A549 (cell line): ENCODE results near the gene C19orf67. TPM values are rescaled to one million over a fixed set of nuclear protein-coding genes. Genes with fewer than 3 reads are reported as not detected.

ENCODE experiments used
- ATAC-seq, 2 experiments: fragments of 200-7000 bp in 1 of 2; fragments of >200 bp in 1 of 2; cut with Nextera tagmentation in 1 of 2; cut with Tn5 transposase in 1 of 2; 3 replicates each; pipeline versions ENCODE4 v1.8.0 to v1.9.1; 2018 to 2020; ENCODE audit warnings: mild to moderate bottlenecking in 1 of 2, moderate library complexity in 1 of 2
- CTCF ChIA-PET: fragments of 300-600 bp; sonication (Branson Sonifier 250); formaldehyde crosslinking; extraction: SDS; loops from one replicate; lab custom pipeline; 2021; ENCODE audit warnings: antibody characterized with exemption, inconsistent platforms; lab: Yijun Ruan, JAX
- POLR2A ChIA-PET: fragments of 350-600 bp; formaldehyde crosslinking; extraction: SDS; loops from one replicate; lab custom pipeline; 2021; ENCODE audit warnings: antibody characterized with exemption, inconsistent platforms; lab: Yijun Ruan, JAX
- DNase-seq, 2 experiments: peaks; one replicate each; pipeline versions ENCODE4 v3.0.0 to v3.0.0-alpha.2; 2011 to 2016; ENCODE audit warnings: low read depth in 1 of 2, low spot score in 1 of 2
- FAIRE-seq: peaks from 2 replicates; lab custom pipeline; 2011; peaks lifted over from hg19 to GRCh38; lab: Jason Lieb, UNC
- H3K27ac ChIP-seq, 2 experiments: fragments of >200 bp; sonication (Bioruptor Twin); formaldehyde crosslinking; 3 replicates each; pipeline ENCODE4 v1.5.1; 2016 to 2017
- H3K4me1 ChIP-seq: fragments of >200 bp; sonication (Bioruptor Twin); formaldehyde crosslinking; 3 replicates; pipeline ENCODE4 v1.6.1; 2016
- H3K4me2 ChIP-seq: fragments of >200 bp; sonication (Bioruptor Twin); formaldehyde crosslinking; 3 replicates; pipeline ENCODE4 v1.6.1; 2016
- H3K4me3 ChIP-seq: fragments of >200 bp; sonication (Bioruptor Twin); formaldehyde crosslinking; 3 replicates; pipeline ENCODE4 v1.5.1; 2016
- H3K9me3 ChIP-seq: fragments of >200 bp; sonication (Bioruptor Twin); formaldehyde crosslinking; 3 replicates; pipeline ENCODE4 v1.6.1; 2016
- CBX2 ChIP-seq: fragments of 200-600 bp; sonication (generic); IDR thresholded peaks from 2 replicates; pipeline ENCODE4 v1.6.1; 2016; ENCODE audit warnings: low read depth, mild to moderate bottlenecking, borderline replicate concordance
- CHD2 ChIP-seq: fragments of 150-350 bp; IDR thresholded peaks from 2 replicates; pipeline ENCODE4 v1.6.1; 2014; ENCODE audit warnings: low read length; ENCODE audit not compliant: partially characterized antibody
- CTCF ChIP-seq: fragments of >200 bp; sonication (Bioruptor Twin); formaldehyde crosslinking; IDR thresholded peaks from 3 replicates; pipeline ENCODE4 v1.5.1; 2016
- EP300 ChIP-seq, 2 experiments: fragments of >200 bp; sonication (Bioruptor Twin); formaldehyde crosslinking; IDR thresholded peaks; 2 replicates in 1 of 2; 3 replicates in 1 of 2; pipeline ENCODE4 v1.6.1; 2016 to 2017
- ESRRA ChIP-seq: fragments of 150-350 bp; IDR thresholded peaks from 2 replicates; pipeline ENCODE4 v1.6.1; 2014; ENCODE audit warnings: mild to moderate bottlenecking, low read length, borderline replicate concordance
- FOSB ChIP-seq: fragments of 250-450 bp; sonication (Bioruptor Pico); IDR thresholded peaks from 2 replicates; pipeline ENCODE4 v1.5.0; 2020; ENCODE audit warnings: mild to moderate bottlenecking, moderate library complexity
- HDAC2 ChIP-seq: fragments of 200-600 bp; sonication (generic); IDR thresholded peaks from 2 replicates; pipeline ENCODE4 v1.6.1; 2016
- HEYL ChIP-seq: fragments of 250-450 bp; sonication (Bioruptor Pico); IDR thresholded peaks from 2 replicates; pipeline ENCODE4 v1.8.0; 2021; ENCODE audit warnings: mild to moderate bottlenecking, moderate library complexity
- JUNB ChIP-seq: fragments of >200 bp; sonication (Bioruptor Twin); formaldehyde crosslinking; IDR thresholded peaks from 2 replicates; pipeline ENCODE4 v1.6.1; 2016
- MAZ ChIP-seq: fragments of 150-350 bp; IDR thresholded peaks from 2 replicates; pipeline ENCODE4 v1.6.1; 2014; ENCODE audit warnings: antibody characterized with exemption, low read depth, low read length, borderline replicate concordance
- RAD21 ChIP-seq, 2 experiments: fragments of >200 bp in 1 of 2; sonication (Bioruptor Twin) in 1 of 2; formaldehyde crosslinking in 1 of 2; IDR thresholded peaks in 1 of 2; conservative IDR thresholded peaks in 1 of 2; 2 replicates in 1 of 2; 3 replicates in 1 of 2; pipeline ENCODE4 v1.6.1; 2012 to 2018; ENCODE audit warnings: inconsistent platforms in 1 of 2
- REST ChIP-seq: fragments of 200-600 bp; sonication (generic); IDR thresholded peaks from 2 replicates; pipeline ENCODE4 v1.6.1; 2016; ENCODE audit warnings: antibody characterized with exemption, mild to moderate bottlenecking, moderate library complexity
- SMC3 ChIP-seq: fragments of >200 bp; sonication (Bioruptor Twin); formaldehyde crosslinking; IDR thresholded peaks from 3 replicates; pipeline ENCODE4 v1.6.1; 2018; ENCODE audit warnings: inconsistent platforms
- TFCP2L1 ChIP-seq: fragments of 250-450 bp; sonication (Bioruptor Pico); IDR thresholded peaks from 2 replicates; pipeline ENCODE4 v1.5.0; 2021; ENCODE audit warnings: mild to moderate bottlenecking
- TP53 ChIP-seq: fragments of 250-450 bp; sonication (Bioruptor Pico); IDR thresholded peaks from 2 replicates; pipeline ENCODE4 v1.5.0; 2021; ENCODE audit warnings: mild to moderate bottlenecking, moderate library complexity
- ZC3H11A ChIP-seq: fragments of 450-650 bp; IDR thresholded peaks from 2 replicates; pipeline ENCODE4 v1.6.1; 2014; ENCODE audit warnings: antibody characterized with exemption, mild to moderate bottlenecking
- ZSCAN20 ChIP-seq: fragments of 250-450 bp; sonication (Bioruptor Pico); IDR thresholded peaks from 2 replicates; pipeline ENCODE4 v1.8.0; 2022; ENCODE audit warnings: mild to moderate bottlenecking, moderate library complexity
- WGBS: methylation state at CpG from one replicate; pipeline ENCODE4 v1.1.6; 2017; ENCODE audit errors: missing lambda C conversion rate; 5-methylcytosine and 5-hydroxymethylcytosine counted together
- polyA plus RNA-seq, 4 experiments: library from polyadenylated mRNA; depleted of rRNA in 3 of 4; stranded (reverse); fragments of >200 nt; fragmentation: RNase III in 1 of 4; extraction: RNeasy Plus Mini Kit Qiagen cat#74134 plus additional on column Dnase treatment in 1 of 4; gene quantifications; 2 replicates in 3 of 4; 3 replicates in 1 of 4; pipeline ENCODE4 v1.2.3, GENCODE V29; 2011 to 2017

The C19orf67 gene
- polyA plus RNA-seq, 2 of the 4 experiments (the other 2 are of a cell fraction), result not detected

GRCh38 chr19:14116525-14116917, 30.9 kb upstream of the C19orf67 start (continued):
- TF ChIP-seq REST (no peak), EP300 (IDR thresholded peaks at IDR 0.05) (no peak), MAZ (no peak), ZSCAN20 (CRISPR knock-in tag) (no peak), ZC3H11A (no peak)

- ChIA-PET CTCF (interaction anchor here (0.7 to 4.2 kb wide), 7 partner anchors 14 to 243 kb away, joined by 3 to 25 read pairs (median 4); partner anchors contain the start of gene ASF1B), POLR2A (no interaction called here)
- DNase-seq, result no peak
- H3K27ac ChIP-seq, result no peak overlapping the region
- no peak for ATAC-seq
- no peak for TF ChIP-seq ESRRA
- peaks cover 31% of the 10 kb centered on the region for H3K4me1 ChIP-seq
- WGBS, result 85% methylated on average over 4 of the region's 5 CpGs
- FAIRE-seq, result no peak
- H3K4me3 ChIP-seq, result no peak overlapping the region
- no peaks in the 10 kb centered on the region for H3K9me3 ChIP-seq
- H3K4me2 ChIP-seq, result peak overlapping the region; percentile 96; the same call in 1 of the 3 replicates
Observed at GRCh38 chr19:14115756-14116155, 30.2 kb upstream of the C19orf67 start.

- CTCF ChIA-PET, result interaction anchor here (0.8 to 4.2 kb wide), 16 partner anchors 8 to 333 kb away, joined by 3 to 25 read pairs (median 4); partner anchors contain the start of genes ASF1B, MISP3 and NANOS3
- peak; percentile 48 to 60 for DNase-seq
- Histone ChIP-seq H3K4me3 (no peak overlapping the region), H3K9me3 (no peaks in the 10 kb centered on the region)
- POLR2A ChIA-PET, result interaction anchor here (0.5 kb wide), 1 partner anchor 383 kb away, joined by 3 read pairs; no protein-coding TSS in a partner anchor
- 0 out of 3 replicates have a peak, but pooled peaks have one; percentile 26 for TF ChIP-seq SMC3
- peak; percentile 42 for TF ChIP-seq CTCF
- TF ChIP-seq RAD21 (conservative IDR thresholded peaks at IDR 0.05 in 1 of 2, IDR thresholded peaks at IDR 0.05 in 1 of 2), result peak; percentile 37 to 52
- no peak for TF ChIP-seq HEYL (CRISPR knock-in tag)
- TF ChIP-seq FOSB (CRISPR knock-in tag), result no peak
- TF ChIP-seq, all 56 proteins: peak for 3
- Histone ChIP-seq H3K4me2 (no peak overlapping the region), H3K4me1 (peaks cover 31% of the 10 kb centered on the region), H3K27ac (0 out of 6 replicates have a peak overlapping the region, but pooled peaks of 1 of the 2 experiments have one; percentile 23)
- peak in 1 of 2 experiments; percentile 31; a peak in 3 of 6 replicates for ATAC-seq
- FAIRE-seq, result no peak
- WGBS, result 34% methylated on average over 9 of the region's 9 CpGs
Observed at GRCh38 chr19:14114854-14115253, 29.3 kb upstream of the C19orf67 start.

GRCh38 chr19:14114439-14114838, 28.9 kb upstream of the C19orf67 start:
- WGBS, result 89% methylated on average over 6 of the region's 7 CpGs
- no peak for ATAC-seq
- no peaks in the 10 kb centered on the region for H3K9me3 ChIP-seq
- 0 out of 6 replicates have a peak overlapping the region, but pooled peaks of 1 of the 2 experiments have one; percentile 23 for H3K27ac ChIP-seq
- H3K4me2 ChIP-seq, result no peak overlapping the region
- FAIRE-seq, result no peak
- DNase-seq, result no peak
- POLR2A ChIA-PET, result interaction anchor here (0.5 kb wide), 1 partner anchor 383 kb away, joined by 3 read pairs; no protein-coding TSS in a partner anchor
- no peak for TF ChIP-seq CHD2
- TF ChIP-seq TFCP2L1, result no peak
- TF ChIP-seq TP53 (CRISPR knock-in tag), result no peak
- TF ChIP-seq CBX2, result no peak
- no peak for TF ChIP-seq ZC3H11A
- no peak for TF ChIP-seq JUNB
- no peak for TF ChIP-seq HDAC2
- TF ChIP-seq, all 56 proteins: peak for 0
- Histone ChIP-seq H3K4me3 (no peak overlapping the region), H3K4me1 (peaks cover 31% of the 10 kb centered on the region)
- CTCF ChIA-PET, result interaction anchor here (0.8 to 4.2 kb wide), 16 partner anchors 9 to 332 kb away, joined by 3 to 25 read pairs (median 4); partner anchors contain the start of genes ASF1B, MISP3 and NANOS3
